Non-pigmented ciliary epithelial cell (primary cell): ENCODE results near the gene TCF3.

ENCODE experiments used
- DNase-seq: peaks from one replicate; pipeline ENCODE4 v3.0.0-alpha.2; 2010; ENCODE audit warnings: low read depth

TCF3 gene

DNA sequence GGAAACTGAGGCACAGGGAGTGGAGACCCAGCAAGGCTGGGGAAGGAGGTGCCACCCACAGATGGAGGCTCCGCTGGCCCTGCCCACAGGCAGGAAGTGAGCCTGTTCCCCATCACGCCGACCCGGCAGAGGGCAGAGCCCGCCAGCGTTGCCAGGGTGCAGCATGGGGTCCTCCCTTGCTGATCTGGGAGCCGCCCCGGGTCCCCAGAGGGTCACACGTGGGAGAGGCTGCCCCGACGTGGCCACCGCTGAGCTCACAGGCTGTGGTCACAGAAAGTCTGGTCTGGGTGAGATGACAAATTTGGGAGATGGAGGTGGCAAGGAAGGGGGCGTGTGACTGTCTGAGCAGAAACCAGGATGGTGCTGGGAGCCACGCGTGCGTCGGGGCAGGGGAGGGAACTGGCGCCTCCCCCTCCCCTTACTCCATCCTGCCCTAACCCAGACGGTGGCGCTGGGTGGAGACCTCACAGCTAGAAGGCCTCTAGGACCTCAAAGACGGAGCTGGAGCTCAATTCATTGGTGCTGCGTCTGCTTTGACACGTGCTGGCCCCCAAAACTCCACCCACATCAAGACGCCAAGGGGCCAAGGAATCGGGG, 92.0 kb downstream of the TCF3 start:
- DNase-seq = no peak
